ENCODE results near the gene CPSF2. TPM values are rescaled to one million over a fixed set of nuclear protein-coding genes. Genes with fewer than 3 reads are reported as not detected.

CPSF2 gene
- total and polyA plus RNA-seq, 10 of the 15 experiments (the other 5 are each of a cell fraction or from before 2014, with no cell fraction given) = 18.2 to 71.8 (median 47.0) TPM

GRCh38 chr14:92122761-92123160, 992 bp downstream of the CPSF2 start:
- POLR2A ChIA-PET = interaction anchor here (0.6 to 6.3 kb wide), 3 partner anchors 15 to 281 kb away, joined by 3 to 45 read pairs (median 4); partner anchors contain the start of gene ATXN3
- Histone ChIP-seq H3K4me3 (peak overlapping the region; percentile 96), H3K36me3 (ENCODE audit: control insufficient read depth in 2 of 2, insufficient read depth in 2 of 2, low read length in 1 of 2) (peaks cover 0 to 9% of the 10 kb centered on the region in 2 experiments; a peak in 2 of 4 replicates), H3K4me1 (ENCODE audit: control insufficient read depth, insufficient read depth, low read length) (peaks cover 6% of the 10 kb centered on the region; the same call in 1 of the 2 replicates), H3K27me3 (replicated peaks in 1 of 2; ENCODE audit: control insufficient read depth in 2 of 2, insufficient read depth in 2 of 2, low read length in 1 of 2) (no peaks in the 10 kb centered on the region), H3K27ac (ENCODE audit: control insufficient read depth, insufficient read depth) (peak overlapping the region; percentile 95), H4K20me1 (ENCODE audit: control insufficient read depth, insufficient read depth) (no peaks in the 10 kb centered on the region), H3K79me2 (ENCODE audit: control insufficient read depth, insufficient read depth, low read length) (peaks cover 47% of the 10 kb centered on the region), H3K4me2 (ENCODE audit: control insufficient read depth, insufficient read depth) (peak overlapping the region; percentile 23), H3K9ac (ENCODE audit: control insufficient read depth, insufficient read depth, low read length) (peak overlapping the region; percentile 83), H2AFZ (ENCODE audit: control insufficient read depth, low read depth, low read length) (peak overlapping the region; percentile 97; the same call in 1 of the 2 replicates), H3K9me3 (replicated peaks; ENCODE audit: control insufficient read depth, insufficient read depth, low read length) (no peaks in the 10 kb centered on the region)
- WGBS (ENCODE audit: insufficient coverage, insufficient replicate concordance, low lambda C conversion rate, missing lambda C conversion rate) = 41% methylated on average over 8 of the region's 9 CpGs
- no peak for DNase-seq (ENCODE audit: low read depth, low spot score)
- RAD21 ChIA-PET (ENCODE audit: unreplicated experiment) = interaction anchor here (1.1 to 6.0 kb wide), 5 partner anchors 12 to 337 kb away, joined by 3 to 28 read pairs (median 4); partner anchors contain the start of gene ATXN3
- CTCF ChIA-PET = interaction anchor here (1.1 to 10.8 kb wide), 5 partner anchors 12 to 473 kb away, joined by 4 to 143 read pairs (median 11); partner anchors contain the start of gene ATXN3
- BruUV-seq (replicated peaks) = no TSS peak
- SMC1A ChIA-PET (ENCODE audit: uncharacterized antibody, unreplicated experiment) = interaction anchor here (0.6 to 3.5 kb wide), 8 partner anchors 12 to 551 kb away, joined by 3 to 21 read pairs (median 4); partner anchors contain the start of genes ATXN3 and TRIP11
- ATAC-seq = peak; percentile 15
- TF ChIP-seq, protein P1, sequence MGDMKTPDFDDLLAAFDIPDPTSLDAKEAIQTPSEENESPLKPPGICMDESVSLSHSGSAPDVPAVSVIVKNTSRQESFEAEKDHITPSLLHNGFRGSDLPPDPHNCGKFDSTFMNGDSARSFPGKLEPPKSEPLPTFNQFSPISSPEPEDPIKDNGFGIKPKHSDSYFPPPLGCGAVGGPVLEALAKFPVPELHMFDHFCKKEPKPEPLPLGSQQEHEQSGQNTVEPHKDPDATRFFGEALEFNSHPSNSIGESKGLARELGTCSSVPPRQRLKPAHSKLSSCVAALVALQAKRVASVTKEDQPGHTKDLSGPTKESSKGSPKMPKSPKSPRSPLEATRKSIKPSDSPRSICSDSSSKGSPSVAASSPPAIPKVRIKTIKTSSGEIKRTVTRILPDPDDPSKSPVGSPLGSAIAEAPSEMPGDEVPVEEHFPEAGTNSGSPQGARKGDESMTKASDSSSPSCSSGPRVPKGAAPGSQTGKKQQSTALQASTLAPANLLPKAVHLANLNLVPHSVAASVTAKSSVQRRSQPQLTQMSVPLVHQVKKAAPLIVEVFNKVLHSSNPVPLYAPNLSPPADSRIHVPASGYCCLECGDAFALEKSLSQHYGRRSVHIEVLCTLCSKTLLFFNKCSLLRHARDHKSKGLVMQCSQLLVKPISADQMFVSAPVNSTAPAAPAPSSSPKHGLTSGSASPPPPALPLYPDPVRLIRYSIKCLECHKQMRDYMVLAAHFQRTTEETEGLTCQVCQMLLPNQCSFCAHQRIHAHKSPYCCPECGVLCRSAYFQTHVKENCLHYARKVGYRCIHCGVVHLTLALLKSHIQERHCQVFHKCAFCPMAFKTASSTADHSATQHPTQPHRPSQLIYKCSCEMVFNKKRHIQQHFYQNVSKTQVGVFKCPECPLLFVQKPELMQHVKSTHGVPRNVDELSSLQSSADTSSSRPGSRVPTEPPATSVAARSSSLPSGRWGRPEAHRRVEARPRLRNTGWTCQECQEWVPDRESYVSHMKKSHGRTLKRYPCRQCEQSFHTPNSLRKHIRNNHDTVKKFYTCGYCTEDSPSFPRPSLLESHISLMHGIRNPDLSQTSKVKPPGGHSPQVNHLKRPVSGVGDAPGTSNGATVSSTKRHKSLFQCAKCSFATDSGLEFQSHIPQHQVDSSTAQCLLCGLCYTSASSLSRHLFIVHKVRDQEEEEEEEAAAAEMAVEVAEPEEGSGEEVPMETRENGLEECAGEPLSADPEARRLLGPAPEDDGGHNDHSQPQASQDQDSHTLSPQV (IDR thresholded peaks at IDR 0.05) = no peak
- TF ChIP-seq MEF2A (IDR thresholded peaks at IDR 0.05; ENCODE audit: insufficient read depth, low read depth, low read length) (no peak), YY1 (IDR thresholded peaks at IDR 0.05; ENCODE audit: low read depth, low read length) (0 out of 2 replicates have a peak, but pooled peaks have one; percentile 33)
- intact Hi-C loops (cut with micrococcal nuclease; ENCODE audit: unreplicated experiment) = loop anchor here (5.0 kb wide), 1 partner anchor 430 kb away; no protein-coding TSS in a partner anchor
- FAIRE-seq = no peak
- in situ Hi-C loops (cut with MboI) = loop anchor here (10.0 kb wide), 1 partner anchor 672 kb away; the partner anchor contains the start of gene GOLGA5

All from GM12878 (cell line).